ENCODE data around the gene ARHGAP30.

GRCh38 chr1:161073474-161074121 is 3.9 kb upstream of the ARHGAP30 start:
- TF ChIP-seq CTCF (IDR thresholded peaks at IDR 0.05), result no peak
- no peak for TF ChIP-seq EP300 (IDR thresholded peaks at IDR 0.05)

Data from ovary (tissue), 3 donors.